Body of pancreas (tissue), 4 donors: ENCODE data around the gene UFM1.

Experiments
- POLR2A ChIP-seq, 3 donors: fragments of 450-650 bp; IDR thresholded peaks; one replicate each; pipeline ENCODE4 v1.6.1; 2016; ENCODE audit warnings: antibody characterized with exemption in 3 of 3, mild to moderate bottlenecking in 2 of 3
- TF ChIP-seq, protein P1 (sequence below), 7 experiments: fragments of 450-650 bp in 4 of 7; fragments of 200-600 bp in 3 of 7; sonication (generic) in 3 of 7; IDR thresholded peaks; one replicate each; pipeline ENCODE4 v1.5.1; 2016 to 2019; ENCODE audit warnings: antibody characterized with exemption in 7 of 7

DNA sequence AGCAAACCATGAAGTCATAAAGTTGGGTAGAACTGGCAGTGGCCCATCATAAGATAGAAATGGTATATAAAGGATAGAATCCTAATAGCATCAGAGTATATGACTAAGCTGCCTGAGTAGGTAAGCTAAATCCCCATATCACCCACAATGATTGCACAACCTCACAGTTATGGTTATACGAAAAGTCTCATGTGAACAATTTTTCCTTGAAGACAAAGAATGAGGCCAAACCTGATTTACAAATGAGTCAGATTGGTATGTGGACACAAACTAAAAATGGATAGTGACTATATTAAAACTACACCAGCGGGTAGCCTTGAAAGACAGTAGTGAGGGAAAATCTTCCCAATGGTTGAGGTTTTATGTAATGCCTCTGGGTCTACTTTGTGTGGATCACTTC, 40.9 kb upstream of the UFM1 start:
- TF ChIP-seq POLR2A (IDR thresholded peaks at IDR 0.05): no peak
- TF ChIP-seq, protein P1, sequence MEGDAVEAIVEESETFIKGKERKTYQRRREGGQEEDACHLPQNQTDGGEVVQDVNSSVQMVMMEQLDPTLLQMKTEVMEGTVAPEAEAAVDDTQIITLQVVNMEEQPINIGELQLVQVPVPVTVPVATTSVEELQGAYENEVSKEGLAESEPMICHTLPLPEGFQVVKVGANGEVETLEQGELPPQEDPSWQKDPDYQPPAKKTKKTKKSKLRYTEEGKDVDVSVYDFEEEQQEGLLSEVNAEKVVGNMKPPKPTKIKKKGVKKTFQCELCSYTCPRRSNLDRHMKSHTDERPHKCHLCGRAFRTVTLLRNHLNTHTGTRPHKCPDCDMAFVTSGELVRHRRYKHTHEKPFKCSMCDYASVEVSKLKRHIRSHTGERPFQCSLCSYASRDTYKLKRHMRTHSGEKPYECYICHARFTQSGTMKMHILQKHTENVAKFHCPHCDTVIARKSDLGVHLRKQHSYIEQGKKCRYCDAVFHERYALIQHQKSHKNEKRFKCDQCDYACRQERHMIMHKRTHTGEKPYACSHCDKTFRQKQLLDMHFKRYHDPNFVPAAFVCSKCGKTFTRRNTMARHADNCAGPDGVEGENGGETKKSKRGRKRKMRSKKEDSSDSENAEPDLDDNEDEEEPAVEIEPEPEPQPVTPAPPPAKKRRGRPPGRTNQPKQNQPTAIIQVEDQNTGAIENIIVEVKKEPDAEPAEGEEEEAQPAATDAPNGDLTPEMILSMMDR (IDR thresholded peaks at IDR 0.05): no peak
